Pancreas (tissue), 10 donors: ENCODE measurements around the gene RTL9. TPM values are rescaled to one million over a fixed set of nuclear protein-coding genes. Genes with fewer than 3 reads are reported as not detected.

ENCODE experiments used
- ATAC-seq, 4 donors: fragments of 200-7000 bp; cut with Tn5 transposase; one replicate each; pipeline versions ENCODE4 v1.8.0 to v1.9.1; 2020; ENCODE audit warnings: mild to moderate bottlenecking in 4 of 4, moderate library complexity in 4 of 4
- DNase-seq, 6 donors: peaks; one replicate each; pipeline ENCODE4 v3.0.0-alpha.2; 2020
- FAIRE-seq: peaks from 2 replicates; lab custom pipeline; 2012; peaks lifted over from hg19 to GRCh38; lab: Jason Lieb, UNC
- H3K27ac ChIP-seq, 4 donors: fragments of 200-600 bp; sonication (generic); 1 replicate in 3 of 4; 2 replicates in 1 of 4; pipeline versions ENCODE4 v1.5.0 to v1.8.0; 2020
- H3K27me3 ChIP-seq, 4 donors: fragments of 200-600 bp; one replicate each; pipeline ENCODE4 v1.8.0; 2021
- H3K36me3 ChIP-seq, 3 donors: fragments of 200-600 bp; sonication (generic) in 1 of 3; one replicate each; pipeline versions ENCODE4 v1.5.0 to v1.8.0; 2020 to 2021
- H3K4me1 ChIP-seq, 3 donors: fragments of 200-600 bp; one replicate each; pipeline ENCODE4 v1.8.0; 2021
- H3K4me3 ChIP-seq, 4 donors: fragments of 200-600 bp; sonication (generic) in 2 of 4; one replicate each; pipeline versions ENCODE4 v1.5.0 to v1.8.0; 2020 to 2021
- H3K9me3 ChIP-seq, 4 donors: fragments of 200-600 bp; one replicate each; pipeline ENCODE4 v1.8.0; 2021
- CTCF ChIP-seq, 4 donors: fragments of 200-600 bp; sonication (generic) in 3 of 4; IDR thresholded peaks; one replicate each; pipeline versions ENCODE4 v1.5.0 to v1.8.0; 2021; ENCODE audit warnings: antibody characterized with exemption in 4 of 4
- WGBS, 2 donors: extraction: QIAGEN DNeasy Blood & Tissue Kit; methylation state at CpG; one replicate each; pipeline ENCODE4 v1.1.7; 2013; 5-methylcytosine and 5-hydroxymethylcytosine counted together
- intact Hi-C, 3 donors: fragments of 100-400 bp; cut with DNase I; formaldehyde crosslinking; loops; one replicate each; pipeline versions ENCODE4 v1.11.1 to v1.14.2; 2022
- polyA plus RNA-seq, 2 donors: library from polyadenylated mRNA; stranded (reverse); fragments of 200-250 nt; gene quantifications; one replicate each; pipeline ENCODE4 v1.2.3, GENCODE V29; 2013
- total RNA-seq, 6 donors: library from RNA; stranded (reverse); fragmentation: NEBNext Ultra II Directional in 4 of 6; extraction: Animal tissue kit (Norgen Biotek cat#: 25700) in 4 of 6; gene quantifications; one replicate each; pipeline versions ENCODE4 v1.2.1 to v1.2.4, GENCODE V29; 2021 to 2023
- donor health status: healthy with polysubstance abuse.
- donor health status: DM: no; HTN: no; CAD: no; lungs with moderate emphysema.
- donor health status: DM: no; HTN: no; CAD: no.
- donor health status: control.
- donor health status: control.
- donor health status: Bipolar disorder and iron deficiency.
- donor health status: DM: yes; HTN: yes; CAD: no.
- donor health status: DM: no; HTN: no; CAD: no.
- donor health status: DM: no; HTN: no; CAD: no.
- donor health status: DM: yes; HTN: yes; CAD: no.

RTL9 gene
- total and polyA plus RNA-seq, 8 donors = 0.03 to 0.05 TPM; not detected in 6

- DNase-seq (no peak), FAIRE-seq (no peak), ATAC-seq (no peak)
- Histone ChIP-seq H3K27me3 (peaks cover 0 to 3% (median 0%) of the 10 kb centered on the region in 4 donors), H3K4me1 (no peaks in the 10 kb centered on the region), H3K36me3 (no peaks in the 10 kb centered on the region), H3K9me3 (no peaks in the 10 kb centered on the region), H3K27ac (no peak overlapping the region), H3K4me3 (no peak overlapping the region)
- intact Hi-C loops = no loop called here
- TF ChIP-seq CTCF (IDR thresholded peaks at IDR 0.05) = no peak
- 71 to 87% methylated on average over 1 of the region's 1 CpG for WGBS, 2 donors
These were observed 15.9 kb downstream of the RTL9 start for GRCh38 chrX:110374559-110374958.

- TF ChIP-seq CTCF (IDR thresholded peaks at IDR 0.05) = no peak
- H3K27ac ChIP-seq = no peak overlapping the region
- FAIRE-seq (no peak), ATAC-seq (no peak), DNase-seq (no peak)
- H3K36me3 ChIP-seq = no peaks in the 10 kb centered on the region
- H3K4me1 ChIP-seq = no peaks in the 10 kb centered on the region
- H3K27me3 ChIP-seq = peaks cover 0 to 9% (median 0%) of the 10 kb centered on the region in 4 donors
- 49 to 55% methylated on average over 2 of the region's 2 CpGs for WGBS, 2 donors
- H3K9me3 ChIP-seq = no peaks in the 10 kb centered on the region
- intact Hi-C loops = no loop called here
- H3K4me3 ChIP-seq = no peak overlapping the region
These were observed 22.6 kb downstream of the RTL9 start for GRCh38 chrX:110381216-110381615.

- no peaks in the 10 kb centered on the region for H3K9me3 ChIP-seq
- FAIRE-seq = no peak
- H3K27ac ChIP-seq = no peak overlapping the region
These were observed 24.8 kb downstream of the RTL9 start for GRCh38 chrX:110383414-110383813.

GRCh38 chrX:110384490-110384889 lies 25.8 kb downstream of the RTL9 start:
- no peak overlapping the region for H3K27ac ChIP-seq
- intact Hi-C loops = no loop called here
- DNase-seq = no peak
- no peak for ATAC-seq
- H3K27me3 ChIP-seq = peaks cover 0 to 12% (median 0%) of the 10 kb centered on the region in 4 donors
- H3K9me3 ChIP-seq = no peaks in the 10 kb centered on the region
- WGBS, 2 donors = 59 to 94% methylated on average over 2 of the region's 2 CpGs
- H3K4me3 ChIP-seq = no peak overlapping the region
- FAIRE-seq = no peak
- no peaks in the 10 kb centered on the region for H3K36me3 ChIP-seq
- TF ChIP-seq CTCF (IDR thresholded peaks at IDR 0.05) = no peak
- no peaks in the 10 kb centered on the region for H3K4me1 ChIP-seq

More at GRCh38 chrX:110383414-110383813, 24.8 kb downstream of the RTL9 start:
- Histone ChIP-seq H3K4me3 (no peak overlapping the region), H3K36me3 (no peaks in the 10 kb centered on the region), H3K4me1 (no peaks in the 10 kb centered on the region), H3K27me3 (peaks cover 0 to 12% (median 0%) of the 10 kb centered on the region in 4 donors)
- no peak for ATAC-seq
- intact Hi-C loops = no loop called here
- no peak for DNase-seq
- WGBS, 2 donors = 42 to 65% methylated on average over 2 of the region's 2 CpGs
- no peak for TF ChIP-seq CTCF (IDR thresholded peaks at IDR 0.05)

GRCh38 chrX:110389570-110389969 lies 30.9 kb downstream of the RTL9 start:
- no peaks in the 10 kb centered on the region for H3K4me1 ChIP-seq
- no peaks in the 10 kb centered on the region for H3K36me3 ChIP-seq
- 43 to 65% methylated on average over 2 of the region's 2 CpGs for WGBS, 2 donors
- H3K27me3 ChIP-seq = peaks cover 0 to 4% (median 0%) of the 10 kb centered on the region in 4 donors
- DNase-seq (no peak), ATAC-seq (no peak), FAIRE-seq (no peak)
- intact Hi-C loops = no loop called here
- TF ChIP-seq CTCF (IDR thresholded peaks at IDR 0.05) = no peak
- no peaks in the 10 kb centered on the region for H3K9me3 ChIP-seq
- no peak overlapping the region for H3K27ac ChIP-seq
- H3K4me3 ChIP-seq = no peak overlapping the region
